Choroid plexus epithelial cell (primary cell): Measurements from ENCODE around the gene KLHDC7A.

Experiments used
- DNase-seq: peaks from one replicate; pipeline ENCODE4 v3.0.0-alpha.2; 2010; ENCODE audit warnings: low read depth
- H3K4me3 ChIP-seq: 2 replicates; pipeline ENCODE4 v1.5.1; 2011; ENCODE audit warnings: low read depth, mild to moderate bottlenecking, control low read depth, low read length, moderate library complexity
- TF ChIP-seq, protein P1 (sequence below): conservative IDR thresholded peaks from 2 replicates; pipeline ENCODE4 v1.5.1; 2011; ENCODE audit warnings: low read depth, mild to moderate bottlenecking, control low read depth, inconsistent platforms, low read length, moderate library complexity

KLHDC7A gene

DNA sequence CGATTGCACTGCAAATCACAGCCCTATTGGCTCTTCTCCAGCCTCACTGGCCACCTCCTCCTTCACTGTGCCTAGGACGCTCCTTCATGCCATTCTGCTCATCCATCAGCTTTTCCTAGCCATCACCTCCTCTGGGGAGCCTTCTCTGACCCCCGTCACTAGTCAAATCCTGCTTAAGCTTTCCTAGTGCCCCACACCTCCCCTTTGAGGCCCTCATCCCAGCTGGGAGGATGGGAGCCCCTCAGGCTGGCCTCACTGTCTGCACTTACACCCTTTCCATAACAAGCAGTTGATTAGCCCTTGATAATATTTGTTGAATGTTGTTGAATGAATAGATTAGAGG, 50.7 kb downstream of the KLHDC7A start:
- no peak overlapping the region for H3K4me3 ChIP-seq
- DNase-seq, result no peak
- TF ChIP-seq, protein P1, sequence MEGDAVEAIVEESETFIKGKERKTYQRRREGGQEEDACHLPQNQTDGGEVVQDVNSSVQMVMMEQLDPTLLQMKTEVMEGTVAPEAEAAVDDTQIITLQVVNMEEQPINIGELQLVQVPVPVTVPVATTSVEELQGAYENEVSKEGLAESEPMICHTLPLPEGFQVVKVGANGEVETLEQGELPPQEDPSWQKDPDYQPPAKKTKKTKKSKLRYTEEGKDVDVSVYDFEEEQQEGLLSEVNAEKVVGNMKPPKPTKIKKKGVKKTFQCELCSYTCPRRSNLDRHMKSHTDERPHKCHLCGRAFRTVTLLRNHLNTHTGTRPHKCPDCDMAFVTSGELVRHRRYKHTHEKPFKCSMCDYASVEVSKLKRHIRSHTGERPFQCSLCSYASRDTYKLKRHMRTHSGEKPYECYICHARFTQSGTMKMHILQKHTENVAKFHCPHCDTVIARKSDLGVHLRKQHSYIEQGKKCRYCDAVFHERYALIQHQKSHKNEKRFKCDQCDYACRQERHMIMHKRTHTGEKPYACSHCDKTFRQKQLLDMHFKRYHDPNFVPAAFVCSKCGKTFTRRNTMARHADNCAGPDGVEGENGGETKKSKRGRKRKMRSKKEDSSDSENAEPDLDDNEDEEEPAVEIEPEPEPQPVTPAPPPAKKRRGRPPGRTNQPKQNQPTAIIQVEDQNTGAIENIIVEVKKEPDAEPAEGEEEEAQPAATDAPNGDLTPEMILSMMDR, result no peak

DNA sequence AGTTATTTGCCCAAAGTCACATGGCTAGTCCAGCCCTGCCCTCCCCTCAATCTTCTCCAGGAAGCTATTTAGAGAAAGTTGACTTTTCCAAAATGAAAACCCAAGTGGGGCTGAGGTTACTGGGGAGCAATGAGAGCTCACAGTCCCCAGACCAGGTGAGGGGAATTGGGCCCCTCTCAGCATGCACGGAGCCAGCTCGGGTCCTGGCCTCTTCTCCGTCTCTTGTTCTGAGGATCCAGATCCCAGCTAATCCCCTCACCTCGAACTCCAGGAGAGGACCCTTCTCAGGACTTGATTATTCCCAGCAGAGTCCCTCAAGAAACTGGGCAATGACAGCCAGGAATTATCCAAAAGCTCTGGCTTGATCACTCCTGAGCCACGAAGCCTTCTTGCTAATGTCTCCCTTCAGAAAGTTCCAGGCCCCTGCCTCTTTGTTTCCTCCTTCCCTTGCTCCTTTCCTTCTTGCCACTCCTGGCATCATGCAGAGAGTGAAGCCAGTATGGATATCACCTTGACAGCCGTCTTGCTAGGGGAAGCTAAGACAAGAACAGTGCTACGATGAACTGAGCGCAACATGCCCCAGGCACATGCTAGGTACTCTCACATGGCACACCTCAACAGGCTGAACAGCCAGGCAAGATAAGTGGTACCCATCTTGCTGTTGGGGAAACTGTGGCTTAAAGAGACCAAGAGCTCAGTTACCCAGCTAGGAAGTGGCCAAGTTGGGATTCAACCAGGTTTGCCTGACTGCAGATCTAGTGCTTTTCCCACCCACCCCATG, 51.9 kb downstream of the KLHDC7A start:
- no peak overlapping the region for H3K4me3 ChIP-seq
- DNase-seq, result no peak
- TF ChIP-seq, protein P1, result no peak

DNA sequence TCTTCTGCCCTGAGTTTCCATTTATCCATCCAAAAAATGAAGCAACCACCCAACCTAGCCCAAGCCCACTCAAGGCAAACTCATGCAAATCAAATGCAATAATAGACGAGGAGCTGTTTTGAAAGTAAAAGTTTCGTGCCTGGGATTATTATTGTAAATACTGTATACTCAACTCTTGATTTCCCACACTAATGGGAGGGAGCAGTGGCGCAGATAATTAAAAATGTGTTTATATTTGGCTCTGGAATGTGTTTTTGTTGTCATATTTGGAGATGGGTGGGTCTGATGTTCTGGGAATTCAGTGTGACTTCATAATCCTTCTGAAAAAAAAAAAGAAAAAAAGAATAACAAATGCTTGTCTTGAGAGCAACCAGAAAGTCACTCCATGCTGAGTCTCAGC, 52.5 kb downstream of the KLHDC7A start:
- TF ChIP-seq, protein P1, result no peak
- no peak for DNase-seq
- H3K4me3 ChIP-seq, result no peak overlapping the region

DNA sequence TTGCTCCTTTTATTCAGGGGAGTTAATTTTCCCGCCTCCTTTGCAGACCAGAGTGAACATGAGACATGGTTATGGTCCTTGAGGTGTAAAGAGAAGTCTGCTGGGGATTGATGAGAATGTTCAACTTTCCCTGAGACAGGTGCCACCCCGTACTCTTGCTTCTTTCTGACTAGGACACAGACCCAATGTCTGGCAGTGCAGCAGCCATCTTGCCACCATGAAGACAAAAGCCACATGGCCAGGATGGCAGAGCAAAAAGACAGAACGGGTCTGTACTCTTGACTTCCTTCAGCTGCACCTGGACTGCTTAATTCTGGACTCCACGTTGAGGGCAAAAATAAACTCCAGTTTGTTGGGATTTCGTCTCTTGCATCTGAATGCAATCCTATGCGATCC, 54.1 kb downstream of the KLHDC7A start:
- TF ChIP-seq, protein P1, result no peak
- no peak overlapping the region for H3K4me3 ChIP-seq
- DNase-seq, result no peak
